ENCODE data around the gene TIMM9. TPM values are rescaled to one million over a fixed set of nuclear protein-coding genes. Genes with fewer than 3 reads are reported as not detected.

The TIMM9 gene
- total RNA-seq, 6 experiments from 2014 or later: 10.3 to 44.4 (median 18.2) TPM

- ATAC-seq: no peak
- no peak for DNase-seq
- TF ChIP-seq POLR2A (IDR thresholded peaks at IDR 0.05) (no peak), CTCF (IDR thresholded peaks at IDR 0.05) (no peak)
Measured at GRCh38 chr14:58397156-58397555, 30.2 kb downstream of the TIMM9 start.

GRCh38 chr14:58395812-58396788 lies 31.2 kb downstream of the TIMM9 start, which contains the start of gene TOMM20L:
Gene TOMM20L, plus strand, starts transcription at chr14:58395930. Its CDS starts 28 bp downstream, at chr14:58395958.
- no peaks in the 10 kb centered on the region for H3K36me3 ChIP-seq
- H3K4me1 ChIP-seq: peaks cover 0 to 6% (median 2%) of the 10 kb centered on the region in 4 donors
- peak within 1 kb of the TSS; percentile 59 to 71 (median 61) for H3K4me3 ChIP-seq
- peak; percentile 26 for TF ChIP-seq POLR2A (IDR thresholded peaks at IDR 0.05)
- peak; percentile 82 to 93 (median 90) for TF ChIP-seq CTCF (IDR thresholded peaks at IDR 0.05)
- peak within 1 kb of the TSS; percentile 64 to 72 (median 71) for H3K27ac ChIP-seq
- no peaks in the 10 kb centered on the region for H3K27me3 ChIP-seq
- intact Hi-C loops (cut with DNase I): no loop called here
- peak; percentile 75 to 83 (median 79) for DNase-seq
- 10% methylated on average over 17 of the region's 86 CpGs for WGBS (ENCODE audit: insufficient coverage, low coverage, low lambda C conversion rate, missing lambda C conversion rate)
- H3K9me3 ChIP-seq: no peaks in the 10 kb centered on the region
- ATAC-seq: peak; percentile 92 to 98 (median 94)

More at GRCh38 chr14:58397156-58397555, 30.2 kb downstream of the TIMM9 start:
- intact Hi-C loops (cut with DNase I): no loop called here
- no peak overlapping the region for H3K4me3 ChIP-seq
- no peak overlapping the region for H3K27ac ChIP-seq
- H3K27me3 ChIP-seq: no peaks in the 10 kb centered on the region
- H3K9me3 ChIP-seq: no peaks in the 10 kb centered on the region
- WGBS (ENCODE audit: insufficient coverage, low coverage, low lambda C conversion rate, missing lambda C conversion rate): 92% methylated on average over 6 of the region's 6 CpGs
- H3K4me1 ChIP-seq: peaks cover 0 to 6% (median 2%) of the 10 kb centered on the region in 4 donors
- no peaks in the 10 kb centered on the region for H3K36me3 ChIP-seq

GRCh38 chr14:58395562-58395811 lies 31.8 kb downstream of the TIMM9 start:
- no peaks in the 10 kb centered on the region for H3K36me3 ChIP-seq
- DNase-seq: no peak
- H3K4me1 ChIP-seq: peaks cover 0 to 6% (median 2%) of the 10 kb centered on the region in 4 donors
- intact Hi-C loops (cut with DNase I): no loop called here
- no peak for TF ChIP-seq POLR2A (IDR thresholded peaks at IDR 0.05)
- no peak for TF ChIP-seq CTCF (IDR thresholded peaks at IDR 0.05)
- 11% methylated on average over 6 of the region's 10 CpGs for WGBS (ENCODE audit: insufficient coverage, low coverage, low lambda C conversion rate, missing lambda C conversion rate)
- ATAC-seq: peak in 1 of 4 donors; percentile 31
- H3K27ac ChIP-seq: peak overlapping the region; percentile 64 to 72 (median 71)
- no peaks in the 10 kb centered on the region for H3K27me3 ChIP-seq
- H3K9me3 ChIP-seq: no peaks in the 10 kb centered on the region
- peak overlapping the region; percentile 59 to 71 (median 61) for H3K4me3 ChIP-seq

- H3K4me3 ChIP-seq: no peak overlapping the region
- no peak for DNase-seq
- H3K27ac ChIP-seq: no peak overlapping the region
- no peaks in the 10 kb centered on the region for H3K27me3 ChIP-seq
- no peaks in the 10 kb centered on the region for H3K36me3 ChIP-seq
- 66% methylated on average over 2 of the region's 2 CpGs for WGBS (ENCODE audit: insufficient coverage, low coverage, low lambda C conversion rate, missing lambda C conversion rate)
- TF ChIP-seq POLR2A (IDR thresholded peaks at IDR 0.05): no peak
- TF ChIP-seq CTCF (IDR thresholded peaks at IDR 0.05): no peak
- H3K4me1 ChIP-seq: peaks cover 0 to 6% (median 0%) of the 10 kb centered on the region in 4 donors
- no peak for ATAC-seq
- intact Hi-C loops (cut with DNase I): no loop called here
- no peaks in the 10 kb centered on the region for H3K9me3 ChIP-seq
Measured at GRCh38 chr14:58390830-58391229, 36.5 kb downstream of the TIMM9 start.

Data from right lobe of liver (tissue), 6 donors.